HG03558 (cell line): ENCODE measurements around the gene APOBEC3H.

Experiments used
- ATAC-seq: cut with Tn5 transposase; IDR thresholded peaks from one replicate; pipeline ENCODE4 v1.9.1; 2021; ENCODE audit warnings: moderate number of reproducible peaks; ENCODE audit not compliant: unreplicated experiment; ENCODE audit errors: extremely low read depth

APOBEC3H gene

DNA sequence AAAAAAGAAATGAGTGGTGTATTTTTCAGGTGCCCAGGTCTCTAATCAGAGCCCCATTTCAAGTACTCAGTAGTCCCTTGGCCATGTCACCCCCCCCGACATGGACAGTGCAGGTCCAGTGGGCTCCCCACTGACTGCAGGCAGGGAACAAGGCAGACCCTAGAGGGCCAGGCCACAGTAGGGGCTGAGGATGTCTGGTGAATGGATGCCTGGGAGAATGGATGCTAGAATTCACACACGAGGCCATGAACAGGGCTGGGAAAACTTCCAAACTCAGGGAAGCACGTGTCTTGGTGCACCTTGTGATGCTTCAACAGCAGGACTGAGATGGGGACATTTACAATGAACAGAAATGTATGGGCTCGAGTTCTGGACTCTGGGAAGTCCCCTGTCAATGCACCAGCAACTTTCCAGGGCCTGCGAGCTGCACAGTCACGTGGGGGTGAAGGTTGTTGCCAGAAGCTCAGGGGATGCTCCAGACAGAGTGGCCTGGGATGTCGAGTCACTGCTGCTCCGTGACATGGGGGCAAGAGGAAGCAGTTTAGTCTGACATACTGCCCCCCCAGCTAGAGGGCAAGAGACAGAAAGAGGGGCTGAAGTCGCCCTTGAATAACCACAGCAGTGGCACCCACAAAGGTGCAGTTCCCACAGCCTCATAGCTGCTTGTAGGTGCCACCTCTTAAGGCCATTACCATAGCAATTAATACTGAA, 16.8 kb upstream of the APOBEC3H start:
- ATAC-seq = no peak

DNA sequence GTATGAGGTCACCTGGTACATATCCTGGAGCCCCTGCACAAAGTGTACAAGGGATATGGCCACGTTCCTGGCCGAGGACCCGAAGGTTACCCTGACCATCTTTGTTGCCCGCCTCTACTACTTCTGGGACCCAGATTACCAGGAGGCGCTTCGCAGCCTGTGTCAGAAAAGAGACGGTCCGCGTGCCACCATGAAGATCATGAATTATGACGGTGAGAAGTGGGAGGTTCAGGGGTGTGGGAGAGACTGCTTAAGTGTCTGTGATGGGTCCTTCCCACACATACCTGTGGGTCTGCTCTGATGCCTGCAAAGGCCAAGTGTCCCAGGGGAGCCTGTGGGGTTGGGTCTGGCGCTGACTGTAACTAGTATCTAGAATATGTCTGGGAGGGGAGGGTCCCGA, 16.0 kb upstream of the APOBEC3H start:
- no peak for ATAC-seq

DNA sequence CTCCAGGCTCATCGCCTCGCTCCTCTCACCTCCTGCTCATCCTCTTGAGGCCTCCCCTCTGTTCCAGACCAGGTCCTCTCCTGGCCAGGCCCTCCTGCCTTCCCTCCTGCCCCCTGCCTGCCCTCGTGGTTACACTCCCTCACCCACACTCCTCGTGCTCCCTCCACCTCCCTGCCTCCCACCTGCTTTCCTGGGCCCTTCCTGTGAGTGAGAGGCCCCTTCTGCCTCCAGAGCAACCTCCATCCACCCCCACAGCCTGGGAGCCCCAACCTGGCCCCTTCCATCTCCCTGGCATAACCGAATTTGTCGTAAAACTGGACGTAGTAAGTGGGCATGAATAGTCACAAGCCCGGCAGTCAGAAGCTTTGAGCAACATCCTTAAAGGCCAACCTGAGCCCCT, 15.4 kb upstream of the APOBEC3H start:
- ATAC-seq = no peak

DNA sequence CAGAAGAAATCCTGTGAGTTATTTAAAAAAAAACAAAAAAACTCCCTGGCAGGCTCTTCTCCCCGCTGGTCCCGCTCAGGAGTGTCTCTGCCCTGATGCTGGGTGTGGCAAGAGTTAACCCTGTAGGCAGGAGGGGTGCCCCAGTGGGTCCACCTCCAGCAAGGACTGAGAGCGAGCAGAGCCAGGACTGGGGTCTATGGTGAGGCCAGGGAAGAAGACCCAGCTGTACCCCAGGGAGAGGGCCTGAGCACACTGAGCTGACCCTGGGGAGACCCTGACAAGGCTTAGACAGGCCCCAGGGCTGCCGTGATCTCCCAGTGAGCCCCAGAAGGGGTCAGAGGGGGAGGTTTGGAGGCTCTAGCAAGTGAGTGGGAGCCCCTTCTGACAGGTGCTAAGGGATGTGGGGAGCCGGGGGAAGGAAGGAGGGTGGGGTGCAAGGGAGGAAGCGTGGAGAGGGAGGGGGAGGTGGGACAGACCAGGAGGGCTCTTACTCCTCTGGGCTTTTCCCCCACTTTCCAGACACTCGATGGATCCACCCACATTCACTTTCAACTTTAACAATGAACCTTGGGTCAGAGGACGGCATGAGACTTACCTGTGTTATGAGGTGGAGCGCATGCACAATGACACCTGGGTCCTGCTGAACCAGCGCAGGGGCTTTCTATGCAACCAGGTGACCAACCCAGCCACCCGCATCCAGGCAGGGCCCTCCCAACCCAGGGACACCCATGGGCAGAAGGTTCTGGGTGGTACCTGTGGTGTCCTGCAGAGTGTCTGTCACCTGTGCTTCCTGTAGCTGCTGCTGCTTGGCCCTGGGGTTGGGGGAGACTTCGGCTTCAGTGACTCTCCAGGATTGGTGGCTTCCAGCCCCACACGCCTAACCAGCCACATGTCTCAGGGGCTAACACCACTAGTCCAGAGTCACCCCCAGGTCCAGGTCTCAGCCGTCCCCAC, 13.6 kb upstream of the APOBEC3H start:
- ATAC-seq = no peak

DNA sequence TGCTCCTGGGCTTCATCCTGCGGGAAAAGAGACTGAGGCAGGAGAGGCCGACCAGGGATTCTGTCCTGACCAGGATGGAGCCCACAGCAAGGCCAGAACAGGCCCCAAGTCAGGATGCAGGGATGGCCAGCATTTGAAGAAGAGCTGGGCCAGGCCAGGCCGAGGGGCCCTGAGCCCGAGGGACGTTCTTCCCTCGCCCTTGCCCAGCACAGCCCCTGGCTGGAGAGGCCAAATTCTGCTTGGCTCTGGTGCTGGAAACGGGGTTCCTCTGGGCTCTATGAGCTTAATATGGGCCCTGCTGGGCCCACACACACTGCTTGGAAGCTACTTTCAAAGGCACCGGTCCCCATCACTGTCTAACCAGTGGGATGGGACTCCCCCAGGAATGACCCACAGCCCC, 12.4 kb upstream of the APOBEC3H start:
- ATAC-seq = no peak

DNA sequence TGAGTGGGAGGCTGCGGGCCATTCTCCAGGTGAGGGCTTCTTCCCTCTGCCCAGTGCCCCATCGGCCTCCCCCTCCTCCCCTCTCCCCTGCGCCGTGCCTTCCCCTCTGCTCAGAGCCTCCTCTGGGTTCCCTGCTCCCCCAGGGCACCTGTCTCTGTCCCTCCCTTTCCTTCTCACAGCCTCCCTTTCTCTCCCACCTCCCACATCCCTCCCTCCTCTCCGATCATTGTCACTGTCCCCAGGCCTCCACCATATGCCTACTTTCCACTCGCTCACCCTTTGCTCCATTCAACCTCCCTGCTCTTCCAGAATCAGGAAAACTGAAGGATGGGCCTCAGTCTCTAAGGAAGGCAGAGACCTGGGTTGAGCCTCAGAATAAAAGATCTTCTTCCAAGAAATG, 9.9 kb upstream of the APOBEC3H start:
- ATAC-seq = no peak

DNA sequence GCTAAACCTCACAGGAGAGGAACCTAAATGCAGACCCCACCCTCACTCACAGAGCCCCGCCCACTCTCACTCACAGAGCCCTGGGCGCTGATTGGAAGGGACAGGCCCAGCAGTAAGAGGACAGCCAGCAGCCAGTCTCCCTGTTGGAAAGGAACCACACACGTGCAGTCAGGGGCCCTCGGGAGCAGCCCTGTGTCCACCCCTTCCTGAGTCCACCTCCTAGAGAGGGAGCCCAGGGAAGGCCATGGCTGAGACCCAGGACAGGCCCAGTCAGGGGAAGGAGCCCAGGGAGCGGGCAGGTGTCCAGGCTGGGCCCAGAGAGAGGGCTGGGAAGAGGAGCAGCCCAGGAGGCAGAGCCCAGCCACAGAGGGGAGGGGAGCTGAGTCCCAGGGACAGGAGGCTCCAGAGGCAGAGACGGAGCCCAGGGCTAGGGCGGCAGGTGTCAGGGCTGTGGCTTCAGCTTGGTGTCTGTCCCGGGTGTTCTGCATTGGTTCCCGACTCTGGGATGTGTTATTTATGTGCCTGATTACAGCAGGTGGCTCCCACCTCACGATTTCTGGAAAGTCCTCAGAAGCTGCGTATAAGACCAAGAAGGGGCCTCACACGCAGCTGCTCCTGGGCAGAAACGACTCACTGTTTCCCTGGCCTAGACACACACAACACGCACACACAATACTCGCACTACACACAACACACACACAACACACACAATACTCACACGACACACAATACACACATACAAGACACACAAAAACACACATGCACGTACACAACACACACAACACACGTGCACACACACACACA, 9.0 kb upstream of the APOBEC3H start:
- no peak for ATAC-seq

DNA sequence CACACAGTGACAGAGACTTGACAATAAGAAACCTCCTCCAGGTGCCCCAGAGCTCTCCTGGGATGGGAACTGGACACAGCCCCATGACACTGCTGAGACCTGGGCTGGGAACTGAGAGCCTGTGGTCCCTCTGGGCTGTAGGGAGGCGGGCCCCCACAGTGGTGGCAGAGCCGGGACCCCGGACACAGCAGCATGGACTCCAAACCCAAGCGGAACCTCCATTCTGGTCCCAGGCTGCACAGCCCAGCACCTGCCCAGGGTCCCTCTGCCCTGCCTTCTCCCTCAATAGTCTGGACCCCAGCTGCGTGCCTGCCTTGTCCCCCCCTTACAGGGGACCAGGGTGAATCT, 8.4 kb upstream of the APOBEC3H start:
- no peak for ATAC-seq

DNA sequence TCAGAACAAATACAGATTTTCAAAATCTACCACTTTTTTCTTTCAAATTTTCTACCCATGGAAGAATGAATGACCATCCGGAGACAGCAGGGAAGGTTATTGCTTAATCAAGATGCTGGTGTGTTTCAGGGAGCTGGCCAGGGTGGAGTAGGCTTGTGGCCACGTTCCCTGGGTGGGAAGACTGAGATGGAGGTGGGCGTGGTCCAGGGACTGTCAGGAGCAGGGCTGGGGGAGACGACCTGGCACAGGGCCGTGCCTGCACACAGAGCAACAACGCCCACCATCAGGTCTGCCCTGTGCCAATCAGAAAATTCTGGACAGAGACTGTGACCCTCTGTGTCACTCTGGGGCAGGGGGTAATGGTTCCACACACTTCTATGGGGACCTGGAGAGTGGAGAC, 7.1 kb upstream of the APOBEC3H start:
- ATAC-seq = no peak

DNA sequence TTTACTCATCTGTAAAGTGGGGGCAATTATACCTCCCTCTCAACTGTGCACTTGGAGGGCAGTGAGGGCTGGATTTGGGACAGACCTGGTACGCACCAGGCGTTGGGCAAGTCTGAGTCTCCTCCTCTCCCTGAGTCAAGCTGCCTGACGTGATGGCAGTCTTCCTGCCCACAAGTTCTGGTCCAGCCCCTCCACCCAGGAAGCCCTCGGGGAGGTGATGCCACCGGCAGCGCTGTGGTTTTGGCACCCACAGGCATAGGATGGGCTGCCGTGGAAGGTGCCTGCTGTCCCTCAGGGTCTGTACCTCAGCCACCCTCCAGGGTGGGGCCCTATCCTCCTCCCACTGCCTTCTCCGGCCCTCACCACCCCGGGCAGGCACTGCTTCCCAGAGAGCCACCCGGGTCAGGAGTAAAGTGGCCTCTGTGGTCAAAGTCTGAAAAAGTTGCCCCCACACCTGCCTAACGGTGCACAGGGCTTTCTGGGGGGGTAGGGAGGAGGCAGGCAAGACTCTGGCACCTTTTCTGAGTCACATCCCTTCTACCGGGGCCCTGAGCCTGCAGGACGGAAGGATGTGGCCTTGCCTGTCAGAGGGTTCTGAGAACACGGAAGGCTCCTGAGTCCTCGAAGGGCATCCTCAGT, 6.5 kb upstream of the APOBEC3H start:
- ATAC-seq = no peak

DNA sequence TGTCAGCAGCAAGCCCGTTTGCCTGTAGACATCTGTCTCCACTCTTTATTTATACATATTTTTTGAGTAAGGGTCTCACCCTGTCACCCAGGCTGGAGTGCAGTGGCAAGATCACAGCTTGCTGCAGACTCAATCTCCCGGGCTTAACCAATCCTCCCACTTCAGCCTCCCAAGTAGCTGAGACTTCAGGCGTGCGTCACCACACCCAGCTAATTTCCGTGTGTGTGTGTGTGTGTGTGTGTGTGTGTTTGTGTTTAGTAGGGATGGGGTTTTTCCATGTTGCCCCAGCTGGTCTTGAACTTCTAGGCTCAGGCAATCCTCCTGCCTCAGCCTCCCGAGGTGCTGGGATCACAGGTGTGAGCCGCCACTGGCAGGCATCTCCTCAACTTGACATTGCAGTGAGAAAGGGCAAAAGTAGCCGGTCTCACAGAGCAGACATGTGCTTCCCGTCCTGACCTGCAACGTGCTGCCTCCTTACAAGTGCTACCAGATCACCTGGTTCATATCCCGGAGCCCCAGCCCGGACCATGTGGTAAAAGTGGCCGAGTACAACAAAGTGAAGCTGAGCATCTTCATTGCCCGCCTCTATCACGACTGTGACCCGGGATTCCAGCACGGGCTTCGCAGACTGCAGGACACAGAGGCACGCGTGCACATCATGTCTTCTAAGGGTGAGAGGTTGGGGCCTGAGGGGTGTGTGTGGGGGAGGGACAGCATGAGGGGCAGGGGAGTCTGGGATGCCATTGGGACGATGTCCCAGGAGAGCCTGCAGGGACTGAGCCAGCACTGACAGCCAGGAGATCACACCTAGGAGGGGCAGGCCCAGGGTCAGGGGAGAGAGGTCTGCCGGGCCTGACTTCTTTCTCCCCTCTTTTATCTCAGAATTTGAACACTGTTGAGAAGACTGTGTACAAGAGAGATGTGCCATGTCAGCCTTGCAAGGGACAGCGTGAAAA, 5.6 kb upstream of the APOBEC3H start:
- no peak for ATAC-seq

DNA sequence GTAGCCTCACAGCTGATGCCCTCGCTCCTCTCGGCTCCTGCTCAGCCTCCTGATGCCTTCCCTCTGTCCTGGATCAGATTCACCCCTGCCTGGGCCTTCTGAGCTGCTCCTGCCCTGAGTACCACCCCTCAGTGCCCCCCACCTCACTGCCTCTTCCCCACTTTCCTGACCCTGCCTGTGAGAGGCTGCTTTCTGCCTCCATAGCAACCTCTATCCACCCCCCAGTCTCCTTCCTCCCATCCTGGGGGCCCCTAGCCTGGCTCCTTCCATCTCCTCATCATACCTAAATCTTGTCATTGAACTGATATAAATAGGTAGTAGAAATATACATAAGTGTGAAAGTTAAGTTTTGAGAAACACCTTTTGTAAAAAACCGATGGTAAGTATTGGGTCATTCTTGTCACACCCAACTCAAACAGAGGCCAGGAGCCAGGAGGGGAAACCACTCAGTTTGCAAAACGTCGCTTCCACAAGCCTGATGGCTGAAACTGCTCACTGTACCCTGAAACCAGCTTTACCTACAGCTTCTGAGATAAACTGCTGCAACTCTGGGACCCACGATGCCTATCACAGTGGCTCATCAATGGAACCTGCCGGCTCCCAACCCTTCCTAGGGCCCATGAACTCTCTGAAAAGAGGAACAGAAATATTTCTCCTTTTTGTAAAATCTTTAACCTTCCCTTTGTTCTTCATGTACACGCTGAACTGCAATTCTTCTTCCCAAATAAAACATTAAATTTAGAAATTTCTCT, 4.8 kb upstream of the APOBEC3H start:
- no peak for ATAC-seq

DNA sequence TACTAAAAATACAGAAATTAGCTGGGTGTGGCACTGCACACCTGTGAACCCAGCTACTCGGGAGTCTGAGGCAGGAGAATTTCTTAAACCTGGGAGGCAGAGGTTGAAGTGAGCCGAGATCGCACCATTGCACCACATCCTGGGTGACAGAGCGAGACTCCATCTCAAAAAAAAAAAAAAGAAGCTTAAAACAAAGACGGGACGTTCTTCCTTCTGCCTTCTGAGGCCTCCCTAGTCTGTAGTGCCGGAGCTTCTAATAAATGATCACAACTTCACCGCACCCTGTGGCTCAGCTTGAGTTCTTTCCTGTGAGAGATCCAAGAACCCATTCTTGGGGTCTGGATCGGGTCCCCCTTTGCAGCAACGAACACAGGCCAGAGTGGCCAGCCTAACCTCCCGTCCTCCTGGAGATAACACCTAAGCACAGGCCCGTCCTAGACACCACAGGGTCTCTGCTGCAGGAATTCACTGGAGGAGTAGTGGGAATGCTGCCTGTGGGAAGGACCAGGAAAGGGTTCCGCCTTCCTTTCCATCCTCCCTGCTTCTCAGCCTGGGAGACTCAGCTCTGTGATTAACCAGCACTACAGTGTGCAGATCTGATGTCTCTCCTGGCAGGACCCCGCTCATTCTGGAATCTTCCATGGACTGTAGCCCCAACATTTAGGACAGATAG, 2.2 kb upstream of the APOBEC3H start:
- no peak for ATAC-seq

DNA sequence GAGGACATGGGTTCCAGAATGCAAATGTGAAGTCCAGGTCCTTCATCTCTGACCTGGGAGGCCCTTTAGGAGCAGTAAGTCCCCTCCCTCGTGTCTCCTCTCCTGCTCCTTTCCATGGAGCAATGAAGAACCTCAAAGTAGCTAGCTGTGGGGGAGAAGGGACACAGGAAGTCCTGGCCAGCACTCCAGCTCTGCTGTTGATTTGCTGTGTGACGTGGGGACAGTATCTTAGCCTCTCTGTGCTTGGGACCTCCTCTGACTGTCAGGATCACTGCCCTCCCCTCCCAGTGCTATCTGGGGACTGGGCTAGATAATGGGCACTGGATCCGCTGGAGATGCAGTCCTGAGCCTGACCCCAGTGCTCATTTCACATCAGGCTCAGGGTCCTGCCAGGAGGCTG, 1.1 kb upstream of the APOBEC3H start:
- no peak for ATAC-seq

DNA sequence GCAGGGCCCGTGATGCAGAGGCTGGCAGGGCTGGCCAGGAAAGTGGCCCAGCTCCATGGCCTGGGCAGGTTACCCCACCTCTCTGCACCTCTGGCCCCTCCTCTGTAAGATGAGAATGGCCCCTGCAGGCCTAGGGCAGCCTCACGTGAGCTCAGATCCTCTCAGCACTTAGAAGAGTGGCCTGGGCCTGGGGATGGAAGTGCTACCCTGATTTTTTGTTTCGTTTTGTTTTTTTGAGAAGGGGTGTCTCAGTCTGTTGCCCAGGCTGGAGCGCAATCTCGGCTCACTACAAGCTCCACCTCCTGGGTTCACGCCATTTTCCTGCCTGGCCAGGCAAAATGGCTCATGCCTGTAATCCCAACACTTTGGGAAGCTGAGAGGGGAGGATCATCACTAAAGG, 982 bp downstream of the APOBEC3H start:
- no peak for ATAC-seq

DNA sequence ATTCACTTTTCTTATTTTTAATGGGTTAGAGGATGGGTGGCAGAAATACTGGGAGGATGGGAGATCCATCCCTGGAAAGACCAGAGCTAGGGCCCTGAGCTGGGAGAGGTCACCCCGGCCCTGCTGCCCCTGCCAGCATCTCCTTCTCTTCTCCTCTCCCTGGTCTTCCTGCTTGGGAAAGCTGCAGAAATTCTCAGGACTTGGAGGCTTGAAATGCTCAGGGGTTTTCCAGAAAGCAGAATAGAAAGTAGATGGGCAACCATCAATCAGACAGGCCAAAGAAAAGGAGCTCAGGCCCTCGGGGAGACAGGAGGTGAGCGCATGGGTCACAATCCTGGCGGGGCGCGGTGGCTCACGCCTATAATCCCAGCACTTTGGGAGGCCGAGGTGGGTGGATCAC, 1.5 kb downstream of the APOBEC3H start:
- ATAC-seq = no peak

DNA sequence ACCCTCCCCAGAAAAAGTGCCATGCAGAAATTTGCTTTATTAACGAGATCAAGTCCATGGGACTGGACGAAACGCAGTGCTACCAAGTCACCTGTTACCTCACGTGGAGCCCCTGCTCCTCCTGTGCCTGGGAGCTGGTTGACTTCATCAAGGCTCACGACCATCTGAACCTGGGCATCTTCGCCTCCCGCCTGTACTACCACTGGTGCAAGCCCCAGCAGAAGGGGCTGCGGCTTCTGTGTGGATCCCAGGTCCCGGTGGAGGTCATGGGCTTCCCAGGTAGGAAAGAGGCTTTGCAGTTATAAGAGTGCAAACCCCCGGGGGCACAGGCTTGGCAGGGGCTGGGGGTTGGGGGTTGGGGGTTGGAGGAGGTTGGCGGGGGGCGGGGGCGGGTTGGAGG, 4.2 kb downstream of the APOBEC3H start:
- ATAC-seq = no peak

DNA sequence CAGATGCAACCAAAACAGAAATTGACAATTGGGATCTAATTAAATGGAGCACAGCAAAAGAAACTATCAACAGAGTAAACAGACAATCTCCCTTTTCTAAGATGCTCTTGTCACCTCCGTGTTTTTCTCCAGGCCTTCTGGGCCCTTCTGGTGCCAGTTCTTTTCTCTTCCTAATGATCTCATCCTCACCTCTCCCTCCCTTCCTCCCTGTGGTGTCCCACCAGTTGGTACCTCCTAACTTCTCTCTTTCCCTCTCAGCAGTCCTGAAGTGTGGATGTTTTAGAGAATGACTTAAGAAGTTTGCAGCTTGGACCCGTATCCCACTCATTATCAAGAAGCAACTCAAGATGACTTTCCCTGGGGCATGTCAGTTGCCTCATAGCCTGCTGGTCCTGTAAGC, 6.4 kb downstream of the APOBEC3H start:
- ATAC-seq = no peak
